HG03571 (cell line): ENCODE data around the gene DMPK.

Experiments
- ATAC-seq: cut with Tn5 transposase; IDR thresholded peaks from one replicate; pipeline ENCODE4 v1.9.1; 2021; ENCODE audit not compliant: unreplicated experiment

Gene DMPK

GRCh38 chr19:45770192-45771101 is 11.8 kb downstream of the DMPK start:
- ATAC-seq: peak; percentile 47

- no peak for ATAC-seq
These were observed 12.5 kb downstream of the DMPK start for GRCh38 chr19:45769821-45770191.

- ATAC-seq: peak; percentile 55
These were observed 13.1 kb downstream of the DMPK start, which contains the start of gene SIX5 for GRCh38 chr19:45768984-45769782. Gene SIX5, minus strand, starts transcription at chr19:45769252. Its CDS starts 408 bp downstream, at chr19:45768844.

- no peak for ATAC-seq
These were observed 13.7 kb downstream of the DMPK start for GRCh38 chr19:45768655-45768983.

- ATAC-seq: no peak
These were observed 14.2 kb downstream of the DMPK start for GRCh38 chr19:45767881-45768654.

GRCh38 chr19:45767410-45767880 is 14.8 kb downstream of the DMPK start:
- no peak for ATAC-seq

- ATAC-seq: no peak
These were observed 15.4 kb downstream of the DMPK start for GRCh38 chr19:45766869-45767346.

- no peak for ATAC-seq
These were observed 15.9 kb downstream of the DMPK start for GRCh38 chr19:45766296-45766868.

GRCh38 chr19:45765702-45766295 is 16.5 kb downstream of the DMPK start:
- ATAC-seq: no peak

- ATAC-seq: no peak
These were observed 17.2 kb downstream of the DMPK start for GRCh38 chr19:45764945-45765701.

GRCh38 chr19:45764475-45764874 is 17.8 kb downstream of the DMPK start:
- ATAC-seq: no peak

GRCh38 chr19:45763691-45764294 is 18.5 kb downstream of the DMPK start:
- ATAC-seq: no peak

GRCh38 chr19:45762870-45763631 is 19.2 kb downstream of the DMPK start:
- ATAC-seq: no peak

- no peak for ATAC-seq
These were observed 20.6 kb downstream of the DMPK start for GRCh38 chr19:45761714-45762113.

GRCh38 chr19:45758921-45759320 is 23.4 kb downstream of the DMPK start:
- ATAC-seq: no peak

GRCh38 chr19:45757695-45758094 is 24.6 kb downstream of the DMPK start:
- no peak for ATAC-seq

- ATAC-seq: no peak
These were observed 28.0 kb downstream of the DMPK start for GRCh38 chr19:45754323-45754722.

- ATAC-seq: no peak
These were observed 28.7 kb downstream of the DMPK start for GRCh38 chr19:45753548-45753947.
